Activated CD4-positive, alpha-beta T cell treated with anti-CD3 and anti-CD28 coated beads, Interleukin-2, Interleukin-6, amounts not matched to agents 100 ng/mL and 50 ng/mL, durations not matched to agents 16 hours and 8 hours (primary cell): ENCODE data around the gene AARS2.

Experiments
- DNase-seq: peaks from one replicate; pipeline ENCODE4 v3.0.0-alpha.2; 2020

The AARS2 gene

GRCh38 chr6:44258921-44259320, 54.2 kb downstream of the AARS2 start:
- no peak for DNase-seq

- no peak for DNase-seq
Observed at GRCh38 chr6:44258325-44258863, 54.8 kb downstream of the AARS2 start.

DNA sequence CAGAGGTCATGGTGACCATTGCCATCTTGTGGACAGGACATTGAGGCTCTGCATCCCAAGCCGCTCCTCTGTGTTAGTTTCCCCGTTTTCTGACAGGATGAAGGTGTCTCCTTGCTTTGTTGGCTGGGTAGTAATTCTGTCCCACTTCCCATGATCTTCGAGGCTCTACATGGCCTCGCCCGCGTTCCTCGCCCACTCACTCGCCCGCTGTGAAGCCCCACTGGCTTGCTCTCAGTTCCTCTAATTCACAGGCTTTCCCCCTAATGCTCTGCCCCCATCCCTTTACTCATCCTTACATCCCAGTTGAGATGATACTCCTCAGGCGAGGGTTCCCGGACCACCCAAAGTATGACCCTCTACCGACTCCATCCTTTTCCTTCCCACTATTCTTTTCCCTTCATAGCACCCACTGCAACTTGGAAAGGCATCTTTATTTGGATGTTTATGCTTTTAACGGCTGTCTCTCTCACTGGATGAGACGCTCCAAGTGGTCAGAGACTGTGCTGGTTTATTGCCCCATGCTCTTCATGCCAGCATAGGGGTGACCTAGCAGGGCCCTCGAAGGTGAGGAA, 55.3 kb downstream of the AARS2 start:
- DNase-seq, result no peak

DNA sequence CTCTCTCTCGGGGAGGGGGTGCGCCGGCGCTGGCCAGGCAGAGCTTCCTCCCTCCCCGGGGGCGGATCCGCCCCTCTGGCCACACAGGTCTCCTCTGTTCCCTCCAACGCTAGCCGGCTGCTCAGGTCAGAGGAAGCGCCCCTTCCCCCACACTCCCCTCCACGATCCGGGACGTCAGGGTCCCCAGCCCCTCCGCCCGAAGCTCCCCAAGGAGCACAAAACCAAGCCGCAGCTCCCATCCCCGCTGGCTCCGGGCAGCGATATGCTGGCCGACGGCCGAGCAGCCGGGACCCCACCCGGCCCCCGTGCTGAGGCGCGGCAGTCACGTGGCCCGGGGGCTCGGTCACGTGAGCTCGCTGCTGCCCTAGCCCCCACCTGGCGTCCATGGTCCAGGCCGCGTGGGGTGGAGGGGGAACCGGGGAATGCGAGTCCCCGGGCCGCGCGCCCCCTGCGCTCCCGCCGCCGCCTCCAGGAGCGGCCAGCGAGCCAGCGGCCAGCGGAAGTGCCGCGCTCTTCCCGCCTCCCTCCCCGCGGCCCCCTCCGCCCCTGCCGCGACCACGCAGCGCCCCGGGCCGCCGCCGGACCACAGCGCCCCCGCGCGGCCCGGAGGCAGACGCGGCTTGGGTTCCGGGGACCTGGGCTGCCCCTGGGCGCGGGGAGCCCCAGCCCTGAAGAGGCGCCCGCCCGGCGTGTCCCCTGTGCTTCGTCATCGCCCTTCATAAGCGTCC, 56.0 kb downstream of the AARS2 start, which contains the start of gene SLC35B2:
SLC35B2 (minus strand) TSS at position 504 of the 728 bp plus-strand sequence; CDS start at position 386, 118 bp downstream.
- peak; percentile 78 for DNase-seq

DNA sequence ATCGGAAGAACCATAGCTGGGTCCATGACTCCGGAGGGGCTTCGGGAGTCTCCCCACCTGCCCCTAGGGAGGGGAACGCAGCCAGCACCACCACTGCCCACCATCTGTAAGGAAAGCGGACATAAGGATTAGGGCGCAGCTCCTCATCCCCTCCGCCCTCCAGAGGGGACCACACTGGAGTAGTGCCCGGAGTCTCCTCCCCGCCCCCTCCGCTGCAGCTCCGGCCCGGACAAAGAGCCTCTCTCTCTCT, 56.4 kb downstream of the AARS2 start:
- no peak for DNase-seq

GRCh38 chr6:44255871-44256774, 57.0 kb downstream of the AARS2 start:
- peak; percentile 45 for DNase-seq

DNA sequence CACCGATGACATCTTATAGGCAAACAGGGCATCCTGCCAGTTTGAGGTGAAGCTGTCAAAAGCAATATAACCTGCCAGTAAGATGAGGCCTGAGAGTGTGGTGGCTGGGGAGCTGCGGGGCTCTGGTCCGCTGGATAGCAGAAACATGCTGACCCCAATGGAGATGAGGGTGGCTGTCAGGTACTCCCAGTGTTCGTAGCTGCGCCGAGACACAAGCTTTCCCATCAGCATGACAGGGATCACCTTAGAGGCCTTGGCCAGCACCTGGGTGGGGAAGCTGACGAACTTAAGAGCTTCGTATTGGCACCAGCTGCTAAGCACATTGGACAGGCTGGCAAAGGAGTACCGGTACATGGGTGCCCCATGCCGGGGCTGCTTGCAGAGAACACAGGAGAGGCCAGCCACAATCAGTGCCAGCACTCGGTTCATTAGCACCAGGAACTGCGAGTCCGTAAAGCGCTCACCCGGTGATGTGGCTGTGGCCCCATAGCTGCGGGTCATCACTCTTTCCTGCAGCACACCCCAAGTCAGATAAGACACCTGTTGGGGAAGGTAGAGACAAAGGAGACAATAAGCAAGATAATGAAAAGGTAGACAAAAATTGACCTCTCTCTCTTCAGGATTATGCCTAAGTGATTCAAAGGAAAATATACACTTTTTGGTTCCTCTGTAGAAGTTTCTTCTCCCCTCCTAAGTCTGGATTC, 57.9 kb downstream of the AARS2 start:
- no peak for DNase-seq

GRCh38 chr6:44254191-44255104, 58.7 kb downstream of the AARS2 start:
- DNase-seq, result peak; percentile 49

DNA sequence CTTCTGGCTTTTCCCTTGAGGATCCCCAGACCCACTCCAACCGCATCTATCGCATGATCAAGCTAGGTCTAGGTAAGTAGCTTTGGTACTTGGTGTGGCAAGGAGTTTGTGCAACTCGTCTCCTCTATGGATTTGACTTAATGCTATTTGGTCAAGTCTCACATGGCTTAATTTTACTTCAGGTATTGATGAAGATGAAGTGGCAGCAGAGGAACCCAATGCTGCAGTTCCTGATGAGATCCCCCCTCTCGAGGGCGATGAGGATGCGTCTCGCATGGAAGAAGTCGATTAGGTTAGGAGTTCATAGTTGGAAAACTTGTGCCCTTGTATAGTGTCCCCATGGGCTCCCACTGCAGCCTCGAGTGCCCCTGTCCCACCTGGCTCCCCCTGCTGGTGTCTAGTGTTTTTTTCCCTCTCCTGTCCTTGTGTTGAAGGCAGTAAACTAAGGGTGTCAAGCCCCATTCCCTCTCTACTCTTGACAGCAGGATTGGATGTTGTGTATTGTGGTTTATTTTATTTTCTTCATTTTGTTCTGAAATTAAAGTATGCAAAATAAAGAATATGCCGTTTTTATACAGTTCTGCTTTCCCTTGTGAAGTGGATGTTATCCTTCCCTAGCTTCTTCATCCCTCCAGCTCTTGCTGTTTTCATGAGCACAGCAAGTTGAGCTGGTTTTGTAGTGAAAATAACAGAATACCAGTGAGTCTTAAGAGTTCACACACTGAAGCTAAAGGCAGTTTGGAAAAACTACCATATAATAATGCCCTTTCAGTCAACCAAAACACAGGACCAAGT, 59.6 kb downstream of the AARS2 start:
- peak; percentile 78 for DNase-seq

DNA sequence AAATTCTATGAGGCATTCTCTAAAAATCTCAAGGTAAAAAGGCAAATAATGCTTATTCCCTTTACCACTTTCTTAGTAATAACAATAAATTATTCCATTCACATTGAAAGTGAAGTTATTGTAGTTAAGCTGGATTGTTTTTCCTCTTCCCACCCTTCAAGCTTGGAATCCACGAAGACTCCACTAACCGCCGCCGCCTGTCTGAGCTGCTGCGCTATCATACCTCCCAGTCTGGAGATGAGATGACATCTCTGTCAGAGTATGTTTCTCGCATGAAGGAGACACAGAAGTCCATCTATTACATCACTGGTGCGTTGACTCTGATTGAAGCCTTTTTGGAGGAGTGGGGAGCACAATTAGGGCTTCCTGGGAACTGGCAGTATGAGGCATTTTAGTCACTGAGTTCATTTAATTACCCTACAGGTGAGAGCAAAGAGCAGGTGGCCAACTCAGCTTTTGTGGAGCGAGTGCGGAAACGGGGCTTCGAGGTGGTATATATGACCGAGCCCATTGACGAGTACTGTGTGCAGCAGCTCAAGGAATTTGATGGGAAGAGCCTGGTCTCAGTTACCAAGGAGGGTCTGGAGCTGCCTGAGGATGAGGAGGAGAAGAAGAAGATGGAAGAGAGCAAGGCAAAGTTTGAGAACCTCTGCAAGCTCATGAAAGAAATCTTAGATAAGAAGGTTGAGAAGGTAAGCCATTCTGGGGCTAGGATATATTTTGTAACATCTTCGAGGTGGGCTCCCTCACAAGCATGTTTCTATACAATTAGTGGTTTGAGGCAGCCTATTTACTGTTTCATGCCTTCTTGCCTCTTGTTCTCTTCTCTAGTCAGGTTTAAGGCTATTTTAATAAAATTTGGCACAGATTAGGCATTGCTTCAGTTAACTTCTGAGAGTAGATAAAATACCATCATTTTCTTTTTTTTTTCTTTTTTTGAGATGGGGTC, 61.3 kb downstream of the AARS2 start:
- DNase-seq, result no peak

DNA sequence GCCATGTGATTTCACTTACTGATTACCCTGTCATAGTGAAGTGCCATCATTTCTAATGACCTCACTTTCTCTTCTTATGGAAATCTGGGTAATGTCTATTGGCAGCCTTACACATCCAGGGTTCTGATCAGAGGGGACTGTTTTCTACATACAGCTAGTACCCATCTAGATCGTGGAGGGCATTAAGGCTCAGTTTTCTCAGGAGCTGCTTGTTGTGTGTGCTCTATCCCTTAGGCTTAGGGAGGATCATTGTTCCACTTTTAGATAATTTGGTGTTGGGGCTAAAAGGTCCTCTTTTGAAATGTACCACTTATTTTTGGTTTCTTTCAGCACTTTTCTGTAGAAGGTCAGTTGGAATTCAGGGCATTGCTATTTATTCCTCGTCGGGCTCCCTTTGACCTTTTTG, 62.4 kb downstream of the AARS2 start:
- no peak for DNase-seq

- no peak for DNase-seq
Observed at GRCh38 chr6:44250067-44250717, 63.0 kb downstream of the AARS2 start.
